ENCODE results near the gene OXT. TPM values are rescaled to one million over a fixed set of nuclear protein-coding genes. Genes with fewer than 3 reads are reported as not detected.

Gene OXT
- total and polyA plus RNA-seq, 2 of the 13 experiments (the other 11 are each of a cell fraction or from before 2014, with no cell fraction given): not detected

- TF ChIP-seq ZNF503 (CRISPR knock-in tag; IDR thresholded peaks at IDR 0.05): peak; percentile 38; the same call in 1 of the 2 replicates
- TF ChIP-seq SKI (IDR thresholded peaks at IDR 0.05; ENCODE audit: partially characterized antibody): peak; percentile 26
- TF ChIP-seq ZNF766 (CRISPR knock-in tag; IDR thresholded peaks at IDR 0.05; ENCODE audit: borderline replicate concordance): peak; percentile 82; the same call in 1 of the 2 replicates
- peak; percentile 79 for TF ChIP-seq MIXL1 (CRISPR knock-in tag; IDR thresholded peaks at IDR 0.05)
- peak; percentile 75 for TF ChIP-seq SOX5 (CRISPR knock-in tag; IDR thresholded peaks at IDR 0.05; ENCODE audit: borderline replicate concordance)
- TF ChIP-seq ZNF501 (CRISPR knock-in tag; IDR thresholded peaks at IDR 0.05): peak; percentile 37; the same call in 1 of the 2 replicates
- TF ChIP-seq CCAR2 (optimal IDR thresholded peaks at IDR 0.05; ENCODE audit: low read depth, low read length): peak; percentile 60
- TF ChIP-seq, protein P1, sequence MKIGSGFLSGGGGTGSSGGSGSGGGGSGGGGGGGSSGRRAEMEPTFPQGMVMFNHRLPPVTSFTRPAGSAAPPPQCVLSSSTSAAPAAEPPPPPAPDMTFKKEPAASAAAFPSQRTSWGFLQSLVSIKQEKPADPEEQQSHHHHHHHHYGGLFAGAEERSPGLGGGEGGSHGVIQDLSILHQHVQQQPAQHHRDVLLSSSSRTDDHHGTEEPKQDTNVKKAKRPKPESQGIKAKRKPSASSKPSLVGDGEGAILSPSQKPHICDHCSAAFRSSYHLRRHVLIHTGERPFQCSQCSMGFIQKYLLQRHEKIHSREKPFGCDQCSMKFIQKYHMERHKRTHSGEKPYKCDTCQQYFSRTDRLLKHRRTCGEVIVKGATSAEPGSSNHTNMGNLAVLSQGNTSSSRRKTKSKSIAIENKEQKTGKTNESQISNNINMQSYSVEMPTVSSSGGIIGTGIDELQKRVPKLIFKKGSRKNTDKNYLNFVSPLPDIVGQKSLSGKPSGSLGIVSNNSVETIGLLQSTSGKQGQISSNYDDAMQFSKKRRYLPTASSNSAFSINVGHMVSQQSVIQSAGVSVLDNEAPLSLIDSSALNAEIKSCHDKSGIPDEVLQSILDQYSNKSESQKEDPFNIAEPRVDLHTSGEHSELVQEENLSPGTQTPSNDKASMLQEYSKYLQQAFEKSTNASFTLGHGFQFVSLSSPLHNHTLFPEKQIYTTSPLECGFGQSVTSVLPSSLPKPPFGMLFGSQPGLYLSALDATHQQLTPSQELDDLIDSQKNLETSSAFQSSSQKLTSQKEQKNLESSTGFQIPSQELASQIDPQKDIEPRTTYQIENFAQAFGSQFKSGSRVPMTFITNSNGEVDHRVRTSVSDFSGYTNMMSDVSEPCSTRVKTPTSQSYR (CRISPR knock-in tag; IDR thresholded peaks at IDR 0.05; ENCODE audit: borderline replicate concordance): peak; percentile 53; the same call in 1 of the 2 replicates
- TF ChIP-seq TEF (CRISPR knock-in tag; IDR thresholded peaks at IDR 0.05): peak; percentile 59; the same call in 1 of the 2 replicates
- 0 out of 2 replicates have a peak, but pooled peaks have one; percentile 73 for TF ChIP-seq ATF5 (CRISPR knock-in tag; IDR thresholded peaks at IDR 0.05; ENCODE audit: low read depth)
- TF ChIP-seq CENPBD1 (CRISPR knock-in tag; IDR thresholded peaks at IDR 0.05; ENCODE audit: borderline replicate concordance, low read depth): 0 out of 2 replicates have a peak, but pooled peaks have one; percentile 22
- peak; percentile 67; the same call in 1 of the 2 replicates for TF ChIP-seq ZNF652 (CRISPR knock-in tag; IDR thresholded peaks at IDR 0.05; ENCODE audit: borderline replicate concordance, low read depth)
- peak; percentile 87 for TF ChIP-seq ZMYM2 (CRISPR knock-in tag; IDR thresholded peaks at IDR 0.05)
- peak; percentile 70; the same call in 1 of the 2 replicates for TF ChIP-seq RXRB (CRISPR knock-in tag; IDR thresholded peaks at IDR 0.05; ENCODE audit: borderline replicate concordance)
- TF ChIP-seq RFXAP (CRISPR knock-in tag; IDR thresholded peaks at IDR 0.05; ENCODE audit: borderline replicate concordance): peak; percentile 37; the same call in 1 of the 2 replicates
- TF ChIP-seq ZNF614 (CRISPR knock-in tag; IDR thresholded peaks at IDR 0.05; ENCODE audit: borderline replicate concordance): peak; percentile 87; the same call in 1 of the 2 replicates
- TF ChIP-seq TFDP1 (CRISPR knock-in tag; IDR thresholded peaks at IDR 0.05; ENCODE audit: borderline replicate concordance): peak; percentile 43; the same call in 1 of the 2 replicates
- TF ChIP-seq HDAC2 (CRISPR knock-in tag; IDR thresholded peaks at IDR 0.05): peak; percentile 72
- peak; percentile 48; the same call in 1 of the 2 replicates for TF ChIP-seq ZNF556 (CRISPR knock-in tag; IDR thresholded peaks at IDR 0.05; ENCODE audit: borderline replicate concordance)
- 0 out of 2 replicates have a peak, but pooled peaks have one; percentile 47 for TF ChIP-seq KLF6 (CRISPR knock-in tag; IDR thresholded peaks at IDR 0.05)
Observed at GRCh38 chr20:3117839-3118379, 46.5 kb downstream of the OXT start (continued).
